GM18907 (cell line): Measurements from ENCODE around the gene ADAMTS13.

ENCODE experiments used
- ATAC-seq: cut with Tn5 transposase; IDR thresholded peaks from one replicate; pipeline ENCODE4 v1.9.1; 2021; ENCODE audit warnings: mild to moderate bottlenecking, moderate library complexity; ENCODE audit not compliant: unreplicated experiment

ADAMTS13 gene

GRCh38 chr9:133487331-133487725, 65.2 kb downstream of the ADAMTS13 start:
- no peak for ATAC-seq

DNA sequence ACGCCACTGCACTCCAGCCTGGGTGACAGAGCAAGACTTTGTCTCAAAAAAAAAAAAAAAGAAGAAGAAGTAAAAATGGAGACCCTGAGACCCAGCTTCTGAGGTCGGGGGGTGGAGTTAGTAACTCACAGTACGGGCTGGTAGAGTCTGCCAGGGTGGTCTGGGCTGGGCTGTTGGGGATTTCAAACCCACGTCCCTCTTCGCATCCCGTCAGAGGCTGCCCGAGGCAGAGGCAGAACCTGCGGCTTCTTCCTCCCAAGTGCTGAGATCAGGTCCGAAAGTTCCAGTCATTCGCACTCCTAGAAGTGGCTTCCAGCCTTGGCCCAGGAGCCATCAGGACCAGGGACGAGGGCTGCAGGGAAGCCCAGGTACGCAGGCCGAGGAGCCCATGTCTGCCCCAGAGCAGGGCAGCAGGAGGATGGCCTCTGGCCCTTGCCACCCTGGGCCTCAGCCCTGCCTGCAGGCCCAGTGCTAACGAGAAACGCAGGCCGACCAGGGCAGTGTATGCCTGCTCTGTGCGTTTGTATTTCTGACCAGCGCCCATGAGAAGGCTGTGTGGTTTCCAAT, 66.6 kb downstream of the ADAMTS13 start:
- ATAC-seq: no peak

- ATAC-seq: no peak
These were observed 67.4 kb downstream of the ADAMTS13 start for GRCh38 chr9:133489253-133490190.

DNA sequence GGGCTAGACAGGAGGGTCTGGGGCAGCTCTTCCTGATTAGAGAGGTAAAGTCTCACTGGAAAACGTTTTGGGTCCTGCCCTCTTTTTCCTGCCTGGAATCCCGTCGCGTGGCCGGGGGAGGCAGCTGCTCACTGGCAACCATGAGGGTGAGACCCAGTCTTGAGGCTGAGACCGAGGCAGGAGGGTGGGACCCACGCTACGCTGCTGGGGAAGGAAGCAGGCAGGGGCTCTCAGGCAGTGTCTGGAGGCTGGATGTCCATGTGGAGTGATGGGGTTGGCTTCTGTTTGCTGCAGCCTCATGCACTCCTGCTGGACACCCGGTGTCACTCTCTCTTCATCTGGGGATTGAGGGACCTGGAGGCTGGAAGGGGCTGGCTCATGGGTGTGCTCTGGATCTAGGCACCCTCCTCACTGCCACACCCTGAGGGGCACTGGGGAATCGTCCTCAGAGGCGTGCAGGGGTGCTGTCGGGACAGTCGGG, 68.1 kb downstream of the ADAMTS13 start:
- no peak for ATAC-seq

DNA sequence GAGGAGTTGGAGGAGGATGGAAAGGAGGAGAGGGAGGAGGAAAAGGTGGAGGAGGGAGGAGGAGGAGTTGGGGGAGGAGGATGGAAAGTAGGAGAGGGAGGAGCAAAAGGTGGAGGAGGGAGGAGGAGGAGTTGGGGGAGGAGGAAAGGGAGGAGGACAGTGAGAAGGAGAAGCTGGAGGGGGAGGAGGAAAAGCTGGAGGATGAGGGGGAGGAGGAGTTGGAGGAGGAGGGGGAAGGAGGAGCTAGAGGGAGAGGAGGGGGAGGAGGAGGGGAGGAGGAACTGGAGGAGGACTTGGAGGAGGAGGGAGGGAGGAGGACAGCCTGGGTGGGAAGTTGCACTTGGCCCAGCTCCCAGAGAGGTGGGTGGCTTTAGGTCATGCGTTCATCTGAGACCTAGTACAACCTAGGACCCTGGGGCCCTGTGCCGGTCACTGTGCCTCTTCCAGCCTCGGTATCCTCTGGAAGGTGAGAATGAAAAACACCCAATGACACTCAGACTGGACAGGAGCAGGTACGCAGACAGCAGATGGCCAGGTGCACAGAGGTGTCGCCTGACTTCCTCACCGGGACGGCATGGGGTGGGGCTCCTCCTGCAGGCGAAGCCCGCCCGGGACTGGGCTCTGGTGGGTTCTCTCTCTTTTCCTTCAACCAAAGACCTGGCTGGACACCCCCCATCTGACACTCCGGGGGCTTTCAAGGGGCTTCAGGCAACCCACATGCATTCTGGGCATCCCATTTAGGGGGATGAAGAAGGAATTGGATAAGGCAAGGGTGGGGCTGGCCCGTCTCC, 68.9 kb downstream of the ADAMTS13 start:
- no peak for ATAC-seq

DNA sequence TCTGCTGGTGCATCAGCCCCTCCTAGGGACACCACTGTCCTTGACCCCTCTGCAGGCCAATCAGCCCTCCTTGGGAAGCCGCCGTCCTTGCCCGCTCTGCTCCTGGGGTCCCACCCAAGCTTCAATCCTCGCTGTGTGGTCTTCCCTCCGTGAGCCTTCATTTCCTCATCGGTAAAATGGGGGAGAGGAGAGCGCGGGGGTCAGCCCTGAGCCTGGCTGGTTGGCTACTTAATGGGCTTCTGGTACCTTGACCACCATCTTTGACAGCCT, 69.4 kb downstream of the ADAMTS13 start:
- no peak for ATAC-seq

DNA sequence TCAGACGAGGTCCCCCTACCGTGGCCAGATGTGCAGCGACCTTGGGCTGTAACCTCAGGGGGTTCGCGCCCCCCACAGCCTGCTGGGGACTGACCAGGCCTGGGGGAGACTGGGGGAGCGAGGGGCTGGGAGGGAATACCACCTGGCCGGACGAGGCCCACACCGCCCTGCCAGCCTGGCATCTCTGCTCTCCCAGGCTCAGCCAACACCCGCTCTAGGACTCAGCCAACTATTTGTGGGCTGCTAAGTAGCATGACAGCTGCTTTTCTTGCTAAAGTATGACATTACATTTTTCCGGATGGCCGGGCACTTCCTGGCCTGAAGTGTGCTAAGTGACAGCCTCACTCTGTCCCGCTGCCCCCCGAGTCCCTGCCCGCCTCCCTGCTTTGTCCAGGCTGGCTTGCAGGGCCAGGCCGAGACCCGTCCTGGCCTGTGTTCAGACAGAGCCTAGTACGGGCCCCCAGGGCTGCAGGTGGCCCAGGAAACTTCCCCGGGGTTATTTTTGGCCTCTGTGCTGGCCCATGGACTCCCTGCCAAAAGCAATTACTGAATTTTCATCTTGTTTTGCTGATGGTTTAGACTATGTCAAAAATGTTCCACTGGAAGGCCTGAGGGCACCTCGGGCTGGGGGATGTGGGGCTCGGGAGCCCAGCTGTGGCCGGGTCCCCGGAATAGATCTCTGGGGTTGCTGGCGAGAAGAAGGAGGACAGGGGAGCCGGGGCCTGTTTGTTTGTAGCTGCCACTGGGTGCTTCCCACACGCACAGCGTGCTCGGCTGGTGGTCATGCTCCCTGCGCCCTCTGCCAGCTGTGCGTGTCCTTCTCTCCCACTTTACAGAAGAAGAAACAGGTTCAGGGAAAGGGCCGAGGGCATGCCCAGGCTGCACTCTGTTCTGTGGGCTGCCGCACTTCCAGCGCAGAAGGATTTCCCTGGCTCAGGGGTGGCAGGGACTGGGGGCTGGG, 70.2 kb downstream of the ADAMTS13 start:
- ATAC-seq: no peak

DNA sequence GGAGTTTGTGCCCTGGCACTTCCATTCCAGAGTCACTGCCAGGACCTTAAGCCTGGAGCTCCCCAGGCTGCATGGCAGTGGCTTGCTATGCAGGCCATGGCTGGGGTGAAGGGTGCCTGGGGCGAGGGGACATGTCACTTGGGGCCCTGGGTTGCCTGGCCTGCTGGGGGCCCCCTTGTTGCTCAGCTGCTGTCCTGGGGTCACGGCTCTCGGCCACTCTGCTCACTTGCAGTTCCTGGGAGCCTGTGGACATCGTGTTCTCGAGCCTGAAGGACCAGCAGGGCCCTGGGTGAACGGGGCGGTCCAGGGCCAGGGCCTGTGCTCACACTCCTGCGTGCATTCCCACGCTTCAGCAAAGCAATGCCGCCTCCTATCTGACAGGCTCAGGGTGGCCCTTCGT, 71.3 kb downstream of the ADAMTS13 start:
- ATAC-seq: no peak

- ATAC-seq: no peak
These were observed 71.8 kb downstream of the ADAMTS13 start for GRCh38 chr9:133493845-133494540.

DNA sequence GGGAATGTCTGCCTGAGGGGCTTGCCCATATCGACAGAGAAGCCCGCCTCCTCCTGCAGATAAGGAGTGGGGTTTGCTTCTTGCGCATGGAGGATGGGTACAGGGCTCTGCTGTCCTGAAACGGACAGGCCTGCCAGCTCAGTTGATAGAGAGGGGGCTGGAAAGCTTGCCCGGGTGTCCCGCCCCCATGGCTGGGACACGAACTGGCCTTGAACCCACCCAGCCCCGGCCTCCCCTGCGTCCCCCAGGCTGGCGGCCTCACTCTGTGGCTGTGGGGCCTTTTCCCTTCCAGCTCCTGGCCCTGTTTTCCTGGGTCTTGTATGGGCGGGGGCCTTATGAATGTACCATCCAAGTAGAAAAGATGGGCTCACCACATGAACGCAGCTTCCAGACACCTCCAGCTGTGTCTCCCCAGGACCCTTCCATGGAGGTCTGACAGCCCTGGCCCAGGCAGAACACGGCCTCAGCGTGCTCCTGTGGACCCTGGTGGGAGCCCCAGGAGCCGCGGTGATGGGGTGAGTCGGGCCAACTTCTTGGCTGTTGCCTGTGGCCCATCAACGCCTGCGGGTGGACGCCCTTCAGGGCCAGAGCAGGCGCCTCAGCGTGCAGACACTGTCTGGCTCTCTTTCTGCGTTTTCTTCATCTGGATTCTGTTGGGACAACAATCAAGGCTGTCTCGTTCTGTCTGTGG, 72.6 kb downstream of the ADAMTS13 start:
- ATAC-seq: no peak

DNA sequence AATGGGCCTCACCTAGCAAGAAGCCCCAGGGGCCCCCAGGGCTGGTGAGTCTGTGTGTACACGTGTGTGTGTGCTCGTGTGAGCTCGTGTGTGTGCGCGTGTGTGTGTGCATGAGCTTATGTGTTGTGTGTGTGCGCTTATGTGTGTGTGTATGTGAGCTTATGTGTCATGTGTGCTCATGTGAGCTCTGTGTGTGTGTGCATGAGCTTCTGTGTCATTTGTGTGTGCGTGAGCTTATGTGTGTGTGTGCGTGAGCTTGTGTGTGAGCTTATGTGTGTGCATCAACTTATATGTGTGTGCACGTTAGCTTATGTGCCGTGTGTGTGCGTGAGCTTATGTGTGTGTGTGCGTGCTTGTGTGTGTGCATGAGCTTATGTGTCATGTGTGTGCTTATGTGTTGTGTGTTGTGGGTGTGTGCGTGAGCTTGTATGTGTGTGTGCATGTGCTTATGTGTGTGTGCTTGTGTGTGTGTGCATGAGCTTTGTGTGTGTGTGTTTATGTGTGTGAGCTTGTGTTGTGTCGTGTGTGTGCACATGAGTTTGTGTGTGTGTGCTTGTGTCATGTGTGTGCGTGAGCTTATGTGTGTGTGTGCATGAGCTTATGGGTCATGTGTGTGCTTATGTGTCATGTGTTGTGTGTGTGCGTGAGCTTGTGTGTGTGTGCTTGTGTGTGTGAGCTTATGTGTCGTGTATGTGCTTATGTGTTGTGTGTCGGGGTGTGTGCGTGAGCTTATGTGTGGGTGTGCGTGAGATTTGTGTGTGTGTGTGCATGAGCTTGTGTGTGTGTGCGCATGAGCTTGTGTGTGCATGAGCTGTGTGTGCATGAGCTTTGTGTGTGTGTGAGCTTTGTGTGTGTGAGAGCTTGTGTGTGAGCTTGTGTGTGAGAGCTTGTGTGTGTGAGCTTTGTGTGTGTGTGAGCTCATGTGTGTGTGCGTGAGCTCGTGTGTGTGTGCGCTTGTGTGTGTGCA, 73.4 kb downstream of the ADAMTS13 start:
- no peak for ATAC-seq

DNA sequence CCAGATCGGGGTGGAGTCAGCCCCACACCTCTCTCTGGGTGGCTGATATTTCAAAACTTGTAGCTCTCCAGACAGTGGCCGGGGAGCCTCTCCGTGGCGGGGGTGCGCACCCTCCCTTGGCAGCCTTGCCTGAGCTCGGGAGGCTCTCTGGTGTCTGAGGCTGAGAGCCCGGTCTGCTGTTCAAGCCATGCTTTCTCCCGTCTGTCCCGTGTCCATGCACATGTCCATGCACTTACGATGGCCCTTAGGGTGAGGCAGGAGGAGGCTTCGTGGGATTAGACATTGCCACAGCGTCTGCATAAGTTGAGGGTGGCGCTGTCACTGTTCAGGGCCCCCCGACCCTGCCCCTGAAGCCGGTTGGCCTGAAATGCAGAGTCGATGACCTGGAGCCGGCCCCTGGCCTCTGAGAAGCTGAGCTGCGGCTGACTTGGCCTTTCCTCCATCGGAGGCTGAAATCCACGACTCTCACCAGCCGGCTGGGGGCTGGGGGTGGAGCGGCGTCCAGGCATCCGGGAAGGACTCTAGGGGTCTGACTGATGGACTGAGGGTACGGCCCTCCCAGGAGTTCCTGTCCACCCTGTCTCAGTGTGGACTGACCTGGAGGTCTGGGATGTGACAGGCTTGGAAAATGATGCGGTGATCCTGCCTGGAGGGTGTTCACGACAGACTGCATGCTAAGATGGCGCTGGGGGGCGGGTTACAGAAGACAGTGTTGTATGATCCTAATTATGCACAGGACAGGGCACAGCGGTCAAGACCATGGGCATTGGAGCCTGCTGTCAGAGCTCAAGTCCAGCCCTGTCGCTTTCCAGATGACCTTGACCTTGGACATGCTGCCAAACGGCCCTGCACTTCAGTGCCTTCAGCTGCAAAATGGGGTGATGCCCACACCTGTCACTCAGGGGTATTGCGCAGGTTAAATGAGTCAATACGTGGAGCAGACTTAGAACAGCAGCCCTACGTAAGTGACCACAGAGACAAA, 75.0 kb downstream of the ADAMTS13 start:
- no peak for ATAC-seq

- no peak for ATAC-seq
These were observed 77.1 kb downstream of the ADAMTS13 start for GRCh38 chr9:133499132-133499891.

GRCh38 chr9:133499892-133500270, 77.7 kb downstream of the ADAMTS13 start:
- ATAC-seq: no peak

- no peak for ATAC-seq
These were observed 79.9 kb downstream of the ADAMTS13 start for GRCh38 chr9:133502112-133502511.

GRCh38 chr9:133505186-133505830, 83.1 kb downstream of the ADAMTS13 start:
- no peak for ATAC-seq
